ENCODE results near the gene HHAT.
A peak's percentile ranks its signal among the peaks of the same experiment; 100 is the strongest.

DNA sequence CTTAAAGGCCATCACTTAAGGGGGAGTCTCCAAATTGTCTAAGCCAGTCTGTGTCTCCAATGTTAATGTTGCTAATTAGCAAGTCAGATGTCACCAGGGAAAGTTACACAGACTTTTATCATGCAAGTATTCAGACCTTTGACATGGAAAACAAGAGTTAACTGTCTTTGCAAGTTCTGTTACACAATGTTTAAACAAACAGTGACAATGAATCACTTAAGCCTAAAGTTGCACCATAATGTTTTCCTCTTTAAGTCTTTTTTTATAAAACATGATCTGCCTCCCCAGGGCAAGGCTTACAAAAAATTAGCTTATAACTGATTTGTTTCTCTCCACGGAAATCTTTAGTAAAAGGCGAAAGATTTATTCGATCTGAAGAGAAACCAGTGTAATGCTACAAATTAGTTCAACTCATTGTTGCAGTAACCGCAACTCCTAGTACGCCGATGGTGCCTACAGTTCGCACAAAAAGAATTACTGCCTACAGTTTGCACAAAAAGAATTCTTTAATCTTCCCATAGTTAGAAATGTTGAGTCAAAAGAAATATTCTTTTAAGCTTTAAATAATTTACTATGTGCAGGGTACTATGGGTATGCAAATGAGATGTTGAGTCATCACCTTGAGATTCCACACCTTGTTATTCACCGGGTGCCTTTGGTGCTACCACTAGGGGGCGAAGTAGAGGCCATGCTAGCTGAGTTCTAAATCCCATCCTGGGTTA, 45.3 kb downstream of the HHAT start:
- TF ChIP-seq, protein P1, sequence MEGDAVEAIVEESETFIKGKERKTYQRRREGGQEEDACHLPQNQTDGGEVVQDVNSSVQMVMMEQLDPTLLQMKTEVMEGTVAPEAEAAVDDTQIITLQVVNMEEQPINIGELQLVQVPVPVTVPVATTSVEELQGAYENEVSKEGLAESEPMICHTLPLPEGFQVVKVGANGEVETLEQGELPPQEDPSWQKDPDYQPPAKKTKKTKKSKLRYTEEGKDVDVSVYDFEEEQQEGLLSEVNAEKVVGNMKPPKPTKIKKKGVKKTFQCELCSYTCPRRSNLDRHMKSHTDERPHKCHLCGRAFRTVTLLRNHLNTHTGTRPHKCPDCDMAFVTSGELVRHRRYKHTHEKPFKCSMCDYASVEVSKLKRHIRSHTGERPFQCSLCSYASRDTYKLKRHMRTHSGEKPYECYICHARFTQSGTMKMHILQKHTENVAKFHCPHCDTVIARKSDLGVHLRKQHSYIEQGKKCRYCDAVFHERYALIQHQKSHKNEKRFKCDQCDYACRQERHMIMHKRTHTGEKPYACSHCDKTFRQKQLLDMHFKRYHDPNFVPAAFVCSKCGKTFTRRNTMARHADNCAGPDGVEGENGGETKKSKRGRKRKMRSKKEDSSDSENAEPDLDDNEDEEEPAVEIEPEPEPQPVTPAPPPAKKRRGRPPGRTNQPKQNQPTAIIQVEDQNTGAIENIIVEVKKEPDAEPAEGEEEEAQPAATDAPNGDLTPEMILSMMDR (IDR thresholded peaks at IDR 0.05): peak in 3 of 4 experiments; percentile 19 to 48 (median 32)
- no peak for TF ChIP-seq POLR2AphosphoS5 (IDR thresholded peaks at IDR 0.05)
- no peak for TF ChIP-seq POLR2A (IDR thresholded peaks at IDR 0.05)
